PC-9 (cell line): ENCODE data around the gene CECR2.

ENCODE experiments used
- EZH2 ChIP-seq: fragments of 200-600 bp; sonication (generic); IDR thresholded peaks from 2 replicates; pipeline ENCODE4 v1.8.0; 2017; ENCODE audit warnings: antibody characterized with exemption, low read depth
- TF ChIP-seq, protein P1 (sequence below): fragments of 200-600 bp; sonication (generic); conservative IDR thresholded peaks from 2 replicates; pipeline ENCODE4 v1.6.1; 2017; ENCODE audit warnings: mixed run types, antibody characterized with exemption, mild to moderate bottlenecking, moderate library complexity

DNA sequence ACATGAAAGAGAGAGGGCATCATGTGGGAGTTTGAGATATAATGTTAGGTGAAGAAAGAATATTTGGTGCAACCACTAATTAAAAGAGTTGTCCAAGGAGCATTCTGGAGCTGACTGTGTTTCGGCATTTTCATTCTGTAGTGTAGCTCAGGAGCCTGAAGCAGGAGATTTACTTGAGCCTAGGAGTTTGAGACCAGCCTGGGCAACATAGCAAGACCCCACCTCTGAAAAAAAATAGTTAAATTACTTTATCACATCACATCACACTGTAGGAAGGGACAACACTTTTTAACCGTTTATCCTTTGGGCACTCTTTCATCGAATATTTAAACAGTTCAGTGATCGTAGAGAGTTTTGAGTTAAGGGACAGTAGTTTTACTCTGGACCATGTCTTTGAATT lies 143.7 kb downstream of the CECR2 start:
- TF ChIP-seq, protein P1, sequence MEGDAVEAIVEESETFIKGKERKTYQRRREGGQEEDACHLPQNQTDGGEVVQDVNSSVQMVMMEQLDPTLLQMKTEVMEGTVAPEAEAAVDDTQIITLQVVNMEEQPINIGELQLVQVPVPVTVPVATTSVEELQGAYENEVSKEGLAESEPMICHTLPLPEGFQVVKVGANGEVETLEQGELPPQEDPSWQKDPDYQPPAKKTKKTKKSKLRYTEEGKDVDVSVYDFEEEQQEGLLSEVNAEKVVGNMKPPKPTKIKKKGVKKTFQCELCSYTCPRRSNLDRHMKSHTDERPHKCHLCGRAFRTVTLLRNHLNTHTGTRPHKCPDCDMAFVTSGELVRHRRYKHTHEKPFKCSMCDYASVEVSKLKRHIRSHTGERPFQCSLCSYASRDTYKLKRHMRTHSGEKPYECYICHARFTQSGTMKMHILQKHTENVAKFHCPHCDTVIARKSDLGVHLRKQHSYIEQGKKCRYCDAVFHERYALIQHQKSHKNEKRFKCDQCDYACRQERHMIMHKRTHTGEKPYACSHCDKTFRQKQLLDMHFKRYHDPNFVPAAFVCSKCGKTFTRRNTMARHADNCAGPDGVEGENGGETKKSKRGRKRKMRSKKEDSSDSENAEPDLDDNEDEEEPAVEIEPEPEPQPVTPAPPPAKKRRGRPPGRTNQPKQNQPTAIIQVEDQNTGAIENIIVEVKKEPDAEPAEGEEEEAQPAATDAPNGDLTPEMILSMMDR: no peak
- no peak for TF ChIP-seq EZH2
